K562 (cell line): ENCODE measurements around the gene E2F2.

Experiments
- ELF4 ChIP-seq: fragments of 450-650 bp; formaldehyde crosslinking; IDR thresholded peaks from 2 replicates; pipeline ENCODE4 v1.4.0; 2022; ENCODE audit warnings: missing genetic modification characterization
- EP300 ChIP-seq: IDR thresholded peaks from 2 replicates; pipeline ENCODE4 v1.6.1; 2012; ENCODE audit warnings: low read length, improper control_type of control experiment
- EZH2 ChIP-seq: IDR thresholded peaks from 2 replicates; pipeline ENCODE4 v1.6.1; 2012; ENCODE audit warnings: low read depth, mild to moderate bottlenecking, inconsistent platforms, low read length, borderline replicate concordance
- POLR2A ChIP-seq: fragments of 450-650 bp; conservative IDR thresholded peaks from 2 replicates; pipeline ENCODE4 v1.6.1; 2016
- RBFOX2 ChIP-seq: fragments of 200-400 bp; formaldehyde crosslinking; IDR thresholded peaks from 2 replicates; pipeline ENCODE4 v1.6.1; 2017; ENCODE audit warnings: low read depth, mild to moderate bottlenecking, low read length, moderate library complexity
- YY1 ChIP-seq, 3 experiments: IDR thresholded peaks; 2 replicates each; pipeline ENCODE4 v1.6.1; 2011; ENCODE audit warnings: low read length in 2 of 3, mild to moderate bottlenecking in 2 of 3, moderate library complexity in 2 of 3, borderline replicate concordance in 1 of 3, control low read depth in 1 of 3, low read depth in 1 of 3; ENCODE audit not compliant: insufficient read depth in 3 of 3, insufficient replicate concordance in 2 of 3, control insufficient read depth in 1 of 3, insufficient read length in 1 of 3; ENCODE audit errors: extremely low read depth in 1 of 3

DNA sequence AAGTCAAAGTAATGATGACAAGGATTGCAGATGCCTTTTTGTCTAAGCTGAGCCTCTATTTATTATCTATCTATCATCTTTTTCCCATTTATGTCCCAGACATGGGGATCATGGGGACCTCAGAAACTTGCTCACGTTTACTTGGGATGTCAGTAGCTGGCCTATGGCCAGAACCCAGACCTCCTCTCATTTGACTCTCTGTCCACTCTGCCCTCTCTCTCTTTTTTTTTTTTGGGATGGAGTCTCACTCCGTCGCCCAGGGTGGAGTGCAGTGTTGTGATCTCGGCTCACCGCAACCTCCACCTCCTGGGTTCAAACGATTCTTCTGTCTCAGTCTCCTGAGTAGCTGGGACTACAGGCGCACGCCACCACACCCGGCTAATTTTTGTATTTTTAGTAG, 32.0 kb upstream of the E2F2 start:
- no peak for TF ChIP-seq RBFOX2
- TF ChIP-seq ELF4 (CRISPR knock-in tag) = no peak
- no peak for TF ChIP-seq EZH2
- TF ChIP-seq POLR2A = no peak
- TF ChIP-seq YY1 (IDR thresholded peaks at IDR 0.05; ENCODE audit: borderline replicate concordance in 1 of 3, control insufficient read depth in 1 of 3, extremely low read depth in 1 of 3, insufficient read depth in 3 of 3, insufficient read length in 1 of 3, insufficient replicate concordance in 2 of 3, low read depth in 1 of 3, low read length in 2 of 3) = no peak
- TF ChIP-seq EP300 = no peak
